Activated CD4-positive, alpha-beta T cell treated with anti-CD3 and anti-CD28 coated beads, Interleukin-2, amount 10 ng/mL, durations not matched to agents 7 days and 5 days (primary cell): ENCODE data around the gene FNBP1L. TPM values are rescaled to one million over a fixed set of nuclear protein-coding genes. Genes with fewer than 3 reads are reported as not detected.

ENCODE experiments used
- CTCF ChIA-PET: fragments of 350-600 bp; sonication (Branson Sonifier 250); formaldehyde crosslinking; loops from one replicate; lab custom pipeline; 2021; ENCODE audit warnings: antibody characterized with exemption; lab: Charles Lee
- POLR2A ChIA-PET: fragments of 350-600 bp; sonication (Branson Sonifier 250); formaldehyde crosslinking; loops from one replicate; lab custom pipeline; 2021; ENCODE audit warnings: antibody characterized with exemption; lab: Charles Lee
- DNase-seq: peaks from one replicate; pipeline ENCODE4 v3.0.0-alpha.2; 2020
- H3K27ac Mint-ChIP-seq: one replicate; pipeline ENCODE4 v1.8.0; 2021; ENCODE audit warnings: mild to moderate bottlenecking, moderate library complexity, mixed read lengths
- H3K27me3 Mint-ChIP-seq: one replicate; pipeline ENCODE4 v1.8.0; 2021; ENCODE audit warnings: mixed read lengths
- H3K36me3 Mint-ChIP-seq: one replicate; pipeline ENCODE4 v1.8.0; 2021; ENCODE audit warnings: low read depth, mixed read lengths
- H3K4me1 Mint-ChIP-seq: one replicate; pipeline ENCODE4 v1.8.0; 2021; ENCODE audit warnings: mixed read lengths
- H3K4me3 Mint-ChIP-seq: one replicate; pipeline ENCODE4 v1.8.0; 2021; ENCODE audit warnings: mild to moderate bottlenecking, moderate library complexity, mixed read lengths
- H3K9me3 Mint-ChIP-seq: one replicate; pipeline ENCODE4 v1.8.0; 2021; ENCODE audit warnings: mixed read lengths
- total RNA-seq, 2 experiments: library from RNA; stranded (reverse); gene quantifications; one replicate each; pipeline ENCODE4 v1.2.3, GENCODE V29; 2021

FNBP1L gene
- total RNA-seq, 2 experiments from 2014 or later, result 0.40 to 0.58 TPM

DNA sequence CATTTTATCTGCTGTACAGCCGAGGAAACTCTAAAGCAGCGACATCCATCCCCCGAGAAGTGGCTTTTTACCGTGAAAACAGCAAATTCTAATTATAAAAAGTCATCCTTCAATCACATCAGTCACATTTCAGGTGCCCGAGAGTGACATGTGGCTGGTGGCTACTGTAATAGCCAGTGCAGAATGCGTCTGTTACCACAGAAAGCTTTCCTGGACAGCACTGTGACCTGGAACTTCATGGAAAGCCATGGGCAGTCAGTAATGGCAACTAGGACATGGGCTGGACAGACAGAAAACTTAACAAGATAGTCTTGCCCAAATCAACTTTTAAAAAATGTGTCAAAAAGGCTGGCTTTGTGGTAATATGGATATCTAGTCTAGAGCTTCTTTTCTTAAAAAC, 127.1 kb downstream of the FNBP1L start:
- POLR2A ChIA-PET, result no interaction called here

DNA sequence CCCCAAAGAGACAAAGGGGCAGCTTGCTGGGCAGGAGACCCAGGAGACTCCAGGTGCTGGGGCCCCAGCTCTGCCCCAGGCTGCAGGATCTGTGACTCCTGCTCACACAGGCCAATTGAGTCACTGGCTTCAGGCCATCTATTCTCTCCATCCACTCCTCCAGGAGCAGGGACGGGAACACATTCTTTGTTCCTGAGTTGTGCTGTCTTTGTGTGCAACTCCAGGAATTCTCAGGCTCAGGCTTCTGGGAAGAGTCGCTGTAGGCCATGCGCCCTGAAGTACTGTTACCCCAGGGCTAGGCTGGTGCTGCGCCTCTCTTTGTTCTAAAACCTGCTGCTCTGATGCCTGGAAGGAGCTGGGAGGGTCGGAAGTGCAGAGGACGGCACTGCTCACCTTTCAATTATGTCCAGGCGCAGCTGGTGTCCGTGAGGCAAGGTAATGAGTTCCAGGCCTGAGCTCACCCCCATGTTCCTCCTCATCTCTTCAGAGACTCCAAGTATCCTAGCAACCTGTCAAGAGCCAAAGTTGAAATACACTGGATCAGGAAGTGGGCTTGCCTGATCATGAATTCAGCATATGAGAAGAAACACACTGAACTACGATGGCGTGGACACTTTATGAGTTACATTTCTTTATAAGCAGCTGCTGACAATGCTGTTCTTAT, 127.8 kb downstream of the FNBP1L start:
- no peaks in the 10 kb centered on the region for H3K36me3 Mint-ChIP-seq
- H3K27me3 Mint-ChIP-seq, result no peaks in the 10 kb centered on the region
- no peak overlapping the region for H3K27ac Mint-ChIP-seq
- H3K9me3 Mint-ChIP-seq, result no peaks in the 10 kb centered on the region
- POLR2A ChIA-PET, result no interaction called here
- no peaks in the 10 kb centered on the region for H3K4me1 Mint-ChIP-seq
- H3K4me3 Mint-ChIP-seq, result no peak overlapping the region
- DNase-seq, result no peak
- CTCF ChIA-PET, result no interaction called here

More for the DNA sequence above, 127.1 kb downstream of the FNBP1L start:
- CTCF ChIA-PET, result no interaction called here
- Mint-ChIP-seq H3K4me3 (no peak overlapping the region), H3K27ac (no peak overlapping the region), H3K27me3 (no peaks in the 10 kb centered on the region), H3K9me3 (no peaks in the 10 kb centered on the region), H3K36me3 (no peaks in the 10 kb centered on the region), H3K4me1 (no peaks in the 10 kb centered on the region)
- no peak for DNase-seq

DNA sequence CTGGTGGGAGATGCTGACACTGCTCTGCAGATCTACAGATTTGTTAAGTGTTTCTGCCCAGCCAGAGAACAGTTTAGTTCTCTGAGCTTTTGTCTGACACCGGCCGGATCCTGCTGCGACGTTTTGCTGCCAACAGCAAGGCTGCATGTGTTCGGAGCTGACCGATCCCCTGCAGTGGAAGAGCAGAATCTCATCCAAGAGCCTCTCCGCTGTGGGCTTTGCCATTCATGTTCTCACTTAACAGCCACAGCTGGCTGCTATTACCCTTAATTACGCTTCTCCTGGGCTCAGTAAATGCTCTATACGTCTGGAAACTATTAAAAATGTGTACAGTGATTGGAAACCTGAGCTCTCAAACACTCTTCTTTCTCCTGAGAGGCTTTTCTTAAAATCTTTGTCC, 128.4 kb downstream of the FNBP1L start:
- H3K27me3 Mint-ChIP-seq, result no peaks in the 10 kb centered on the region
- H3K4me1 Mint-ChIP-seq, result no peaks in the 10 kb centered on the region
- no peak overlapping the region for H3K27ac Mint-ChIP-seq
- DNase-seq, result no peak
- ChIA-PET CTCF (no interaction called here), POLR2A (interaction anchor here (0.7 kb wide), 1 partner anchor 487 kb away, joined by 3 read pairs; no protein-coding TSS in a partner anchor)
- no peaks in the 10 kb centered on the region for H3K9me3 Mint-ChIP-seq
- no peaks in the 10 kb centered on the region for H3K36me3 Mint-ChIP-seq
- H3K4me3 Mint-ChIP-seq, result no peak overlapping the region

DNA sequence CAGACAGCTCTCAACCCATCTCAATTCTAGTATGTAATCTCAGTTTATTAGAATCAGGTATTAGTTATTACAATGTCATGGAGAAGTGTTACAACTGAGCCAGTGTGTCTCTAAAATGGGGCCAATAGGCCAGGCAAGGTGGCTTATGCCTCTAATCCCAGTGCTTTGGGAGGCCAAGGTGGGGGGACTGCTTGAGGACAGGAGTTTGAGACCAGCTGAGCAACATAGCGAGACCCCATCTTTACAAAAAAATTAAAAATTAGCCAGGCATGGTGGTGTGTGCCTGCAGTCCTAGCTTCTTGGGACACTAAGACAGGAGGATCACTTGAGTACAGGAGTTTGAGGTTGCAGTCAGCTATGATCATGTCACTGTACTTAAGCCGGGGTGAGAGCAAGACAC, 128.8 kb downstream of the FNBP1L start:
- ChIA-PET CTCF (no interaction called here), POLR2A (interaction anchor here (0.7 kb wide), 1 partner anchor 487 kb away, joined by 3 read pairs; no protein-coding TSS in a partner anchor)

DNA sequence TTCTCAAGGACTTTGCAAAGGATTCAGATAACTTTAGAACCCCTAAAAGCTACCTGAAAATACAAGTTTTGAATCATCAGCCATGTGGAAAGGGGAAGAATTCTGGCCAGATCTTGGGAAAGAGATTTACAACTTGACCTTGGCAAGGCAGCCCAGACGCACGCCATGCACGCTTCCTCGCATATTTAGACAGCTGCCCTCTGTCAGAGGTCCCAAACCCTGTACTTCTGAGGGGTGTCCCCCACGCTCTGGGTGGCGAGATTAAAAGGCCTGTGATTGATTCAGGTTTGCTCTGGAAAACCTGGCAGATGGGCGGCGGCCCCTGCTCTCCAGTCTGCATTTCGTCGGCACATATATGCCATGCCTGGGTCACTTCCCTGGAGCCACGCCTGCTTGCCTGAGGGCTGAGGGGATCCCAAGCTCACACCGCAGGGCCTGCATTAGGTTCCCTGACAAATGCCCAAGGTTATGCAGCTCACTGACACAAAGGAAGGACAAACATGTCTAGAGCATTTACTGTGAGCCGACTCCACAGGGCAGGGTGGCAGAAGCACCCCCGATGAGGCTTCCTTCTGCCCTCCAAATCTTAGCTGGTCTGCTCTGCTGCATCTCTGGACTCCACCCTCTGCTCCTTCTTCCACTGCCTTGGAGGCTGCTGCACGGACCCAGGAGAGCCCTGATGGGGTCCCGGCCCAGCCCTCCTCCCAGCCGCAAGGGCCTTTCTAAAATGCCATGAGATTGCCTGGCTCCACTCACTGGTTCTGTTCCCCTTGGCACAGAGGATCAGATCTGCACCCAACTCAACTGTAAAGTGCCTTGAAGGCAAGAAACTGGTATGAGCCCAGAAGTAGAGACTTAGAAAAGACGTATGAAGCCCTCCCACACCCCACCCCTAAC, 129.9 kb downstream of the FNBP1L start:
- H3K27me3 Mint-ChIP-seq, result no peaks in the 10 kb centered on the region
- DNase-seq, result no peak
- H3K27ac Mint-ChIP-seq, result no peak overlapping the region
- no peaks in the 10 kb centered on the region for H3K36me3 Mint-ChIP-seq
- ChIA-PET POLR2A (no interaction called here), CTCF (interaction anchor here (1.3 kb wide), 1 partner anchor 9 kb away, joined by 5 read pairs; no protein-coding TSS in a partner anchor)
- no peak overlapping the region for H3K4me3 Mint-ChIP-seq
- no peaks in the 10 kb centered on the region for H3K4me1 Mint-ChIP-seq
- H3K9me3 Mint-ChIP-seq, result no peaks in the 10 kb centered on the region

More for the DNA sequence above, 128.8 kb downstream of the FNBP1L start:
- Mint-ChIP-seq H3K4me3 (no peak overlapping the region), H3K9me3 (no peaks in the 10 kb centered on the region), H3K4me1 (no peaks in the 10 kb centered on the region), H3K27me3 (no peaks in the 10 kb centered on the region), H3K27ac (no peak overlapping the region), H3K36me3 (no peaks in the 10 kb centered on the region)
- no peak for DNase-seq

DNA sequence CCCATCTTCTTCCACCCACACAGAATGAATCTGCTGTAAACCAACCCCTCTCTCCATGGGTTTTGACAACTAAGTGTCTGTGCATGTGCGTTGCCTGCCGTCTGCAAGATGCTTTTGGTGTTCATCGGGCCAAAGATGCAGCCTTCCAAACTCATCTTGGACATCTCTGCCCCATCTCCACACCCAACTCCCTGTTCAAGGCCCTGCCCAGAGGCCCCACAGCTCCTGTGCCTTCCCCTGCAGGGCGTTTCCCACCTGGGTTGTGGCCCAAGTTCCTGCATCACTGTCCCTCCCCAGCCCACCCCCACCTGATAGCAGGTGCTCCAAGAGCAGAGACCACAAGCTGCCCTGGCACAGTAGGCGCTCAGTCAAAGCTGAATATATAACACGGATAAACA, 130.5 kb downstream of the FNBP1L start:
- Mint-ChIP-seq H3K27me3 (no peaks in the 10 kb centered on the region), H3K4me1 (no peaks in the 10 kb centered on the region), H3K36me3 (no peaks in the 10 kb centered on the region), H3K9me3 (no peaks in the 10 kb centered on the region), H3K27ac (no peak overlapping the region), H3K4me3 (no peak overlapping the region)
- no peak for DNase-seq
- ChIA-PET POLR2A (no interaction called here), CTCF (interaction anchor here (1.3 kb wide), 1 partner anchor 9 kb away, joined by 5 read pairs; no protein-coding TSS in a partner anchor)

DNA sequence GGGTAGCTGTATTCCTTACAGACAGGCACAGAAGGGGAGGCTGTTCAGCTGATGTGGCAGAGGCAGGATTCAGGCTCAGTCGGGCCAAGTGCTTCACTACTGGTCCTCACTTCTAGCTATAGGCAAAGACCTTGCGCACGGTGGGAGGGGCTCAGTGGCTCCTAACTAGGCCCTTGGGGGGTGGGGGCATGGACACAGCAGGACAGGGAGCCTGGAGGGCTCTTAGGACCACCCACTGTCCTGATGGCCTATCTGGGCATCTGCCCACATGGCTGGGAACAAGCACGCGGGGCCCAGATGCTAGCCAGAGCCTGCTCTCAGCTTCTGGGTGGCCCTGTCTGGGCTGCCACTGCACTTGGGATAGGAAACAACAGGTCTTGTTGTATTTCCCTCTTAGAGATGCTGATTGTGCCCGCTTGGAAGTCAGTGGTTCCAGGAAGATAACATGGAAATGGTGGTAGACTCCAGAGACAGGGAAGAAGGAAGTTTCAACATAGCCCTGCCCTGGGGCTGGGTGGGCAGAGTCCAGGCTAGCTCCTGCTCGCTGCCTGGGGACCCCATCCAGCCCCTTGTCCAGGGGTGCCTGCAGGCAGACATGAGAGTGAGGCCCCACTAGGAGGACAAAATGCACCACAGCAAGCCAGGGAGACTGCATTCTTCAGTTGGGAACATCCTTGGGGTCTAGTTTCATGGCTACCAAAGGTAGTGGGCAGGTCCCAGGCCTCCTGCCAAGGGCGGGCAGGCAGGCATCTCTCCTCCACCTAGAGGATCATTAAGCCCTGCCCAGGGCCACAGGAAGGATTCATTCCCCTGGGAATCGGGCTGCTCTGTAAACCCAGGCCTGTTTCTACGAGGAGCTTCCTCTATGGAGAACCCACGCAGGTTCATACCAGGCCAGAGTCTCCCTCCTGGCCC, 131.2 kb downstream of the FNBP1L start:
- Mint-ChIP-seq H3K36me3 (no peaks in the 10 kb centered on the region), H3K27ac (no peak overlapping the region), H3K27me3 (no peaks in the 10 kb centered on the region), H3K4me3 (no peak overlapping the region), H3K9me3 (no peaks in the 10 kb centered on the region), H3K4me1 (no peaks in the 10 kb centered on the region)
- POLR2A ChIA-PET, result no interaction called here
- CTCF ChIA-PET, result no interaction called here
- DNase-seq, result no peak

DNA sequence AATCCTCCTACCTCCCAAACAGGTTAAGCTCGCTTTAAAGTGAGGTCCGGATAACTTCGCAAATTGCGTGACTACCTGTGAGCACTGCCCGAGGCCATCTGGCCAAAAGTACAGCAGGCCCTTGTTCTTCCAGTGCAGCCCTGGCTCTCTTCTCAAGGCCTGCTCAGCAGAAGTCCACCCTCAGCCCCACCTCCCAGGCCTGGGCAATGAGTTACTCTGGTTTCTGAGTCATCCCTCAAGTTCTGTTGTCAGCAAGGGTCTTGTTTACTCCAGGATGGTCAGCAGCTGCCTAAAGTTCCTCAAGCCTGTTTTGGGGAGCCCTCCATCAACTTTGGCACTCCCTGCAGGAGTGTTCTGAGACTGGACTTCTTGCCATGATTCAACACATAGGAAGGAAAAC, 132.0 kb downstream of the FNBP1L start:
- no peaks in the 10 kb centered on the region for H3K9me3 Mint-ChIP-seq
- no peak overlapping the region for H3K4me3 Mint-ChIP-seq
- no peaks in the 10 kb centered on the region for H3K27me3 Mint-ChIP-seq
- ChIA-PET CTCF (no interaction called here), POLR2A (no interaction called here)
- no peaks in the 10 kb centered on the region for H3K4me1 Mint-ChIP-seq
- H3K27ac Mint-ChIP-seq, result no peak overlapping the region
- H3K36me3 Mint-ChIP-seq, result no peaks in the 10 kb centered on the region
- DNase-seq, result no peak

DNA sequence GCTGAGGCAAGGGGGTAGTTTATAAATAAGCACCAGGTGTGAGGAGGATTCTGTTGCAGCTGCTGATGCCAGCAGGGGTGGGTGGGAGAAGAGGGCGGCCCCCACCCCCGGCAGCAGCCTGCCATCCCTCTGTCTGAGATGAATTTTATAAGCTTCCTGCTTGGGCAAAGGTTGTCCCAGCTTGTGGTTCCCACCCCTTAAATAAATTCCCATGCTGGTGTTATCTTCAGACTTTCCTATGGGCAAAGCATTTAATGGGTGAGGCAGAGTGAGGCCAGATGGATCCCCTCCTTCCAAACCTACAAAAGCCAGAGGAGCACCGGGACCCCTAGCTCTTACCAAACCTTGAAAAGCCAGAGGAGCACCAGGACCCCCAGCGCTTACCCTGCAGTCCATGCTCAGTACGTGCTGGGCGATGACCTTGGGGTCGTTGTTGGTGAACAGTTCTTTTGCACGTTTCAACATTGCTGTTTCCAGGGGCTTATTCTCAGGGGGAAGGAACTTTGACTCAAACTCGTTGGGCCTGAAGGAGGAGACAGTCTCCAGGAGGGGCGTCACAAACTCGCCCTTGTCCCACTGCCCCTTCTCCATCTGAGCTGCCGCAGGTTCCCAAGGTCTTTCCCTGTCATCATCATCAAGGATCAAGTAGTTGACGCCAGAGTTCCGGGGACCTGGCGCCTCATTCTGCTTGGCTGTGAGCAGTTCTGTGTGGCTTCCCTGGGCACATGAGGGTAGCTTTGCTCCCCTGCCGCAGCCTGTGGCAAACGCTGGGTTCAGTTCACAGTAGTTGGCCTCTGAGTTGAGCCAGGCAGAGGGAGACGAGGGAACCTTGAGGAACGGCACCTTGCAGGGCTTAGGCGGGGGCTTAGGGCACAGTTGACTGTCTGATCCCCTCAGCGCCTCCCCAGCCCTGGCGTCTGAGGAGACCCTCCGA, 134.3 kb downstream of the FNBP1L start:
- Mint-ChIP-seq H3K4me3 (no peak overlapping the region), H3K27me3 (no peaks in the 10 kb centered on the region), H3K4me1 (no peaks in the 10 kb centered on the region), H3K27ac (no peak overlapping the region), H3K36me3 (no peaks in the 10 kb centered on the region), H3K9me3 (no peaks in the 10 kb centered on the region)
- POLR2A ChIA-PET, result no interaction called here
- no peak for DNase-seq
- CTCF ChIA-PET, result interaction anchor here (0.9 to 1.1 kb wide), 2 partner anchors 12 to 277 kb away, joined by 3 read pairs; no protein-coding TSS in a partner anchor

DNA sequence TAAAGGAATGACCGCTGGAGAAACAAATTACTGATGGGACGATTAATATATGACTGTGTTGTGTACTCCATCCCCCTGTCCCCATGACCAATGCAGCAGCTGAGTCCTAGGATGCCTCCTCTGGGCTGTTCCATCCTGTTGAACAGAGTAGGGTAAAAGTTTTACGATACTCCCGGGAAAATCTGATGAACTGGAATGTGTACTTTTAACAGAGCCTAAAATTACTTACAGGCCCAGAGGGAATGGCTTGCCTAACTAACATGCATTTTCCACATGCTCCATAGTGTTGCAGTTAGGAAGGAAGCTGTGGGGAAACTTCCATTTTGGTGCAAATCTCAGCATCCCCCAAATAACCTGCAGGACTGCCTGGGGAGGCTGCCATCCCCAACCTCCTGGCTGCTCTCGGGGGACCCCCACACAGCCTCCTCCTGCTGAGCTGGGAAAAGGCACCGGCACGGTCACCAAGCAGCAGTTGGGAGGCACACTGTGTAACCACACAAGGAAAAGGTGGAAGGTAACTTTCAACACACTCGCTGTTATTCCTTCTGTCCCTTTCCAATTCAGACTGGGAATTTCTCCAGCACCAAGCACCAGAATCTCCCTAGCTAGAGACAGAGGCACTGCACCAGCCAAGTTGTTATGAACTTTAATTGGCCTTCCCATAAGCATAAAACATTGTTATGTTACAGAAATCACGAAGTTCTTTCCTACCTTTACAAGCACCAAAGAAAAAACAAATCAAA, 136.5 kb downstream of the FNBP1L start:
- no peaks in the 10 kb centered on the region for H3K36me3 Mint-ChIP-seq
- H3K4me1 Mint-ChIP-seq, result peaks cover 7% of the 10 kb centered on the region
- ChIA-PET CTCF (no interaction called here), POLR2A (no interaction called here)
- DNase-seq, result no peak
- no peaks in the 10 kb centered on the region for H3K27me3 Mint-ChIP-seq
- H3K9me3 Mint-ChIP-seq, result no peaks in the 10 kb centered on the region
- no peak overlapping the region for H3K27ac Mint-ChIP-seq
- no peak overlapping the region for H3K4me3 Mint-ChIP-seq
